SK-N-SH (cell line): ENCODE measurements around the gene IL6R. TPM values are rescaled to one million over a fixed set of nuclear protein-coding genes. Genes with fewer than 3 reads are reported as not detected.

Source experiments
- CTCF ChIA-PET: fragments of 300-600, 350-600 bp; formaldehyde crosslinking; extraction: SDS; loops from one replicate; lab custom pipeline; 2021; lab: Yijun Ruan, JAX
- POLR2A ChIA-PET: fragments of 350-600 bp; sonication (Branson Sonifier 250); formaldehyde crosslinking; extraction: SDS; loops from one replicate; lab custom pipeline; 2020; ENCODE audit warnings: antibody characterized with exemption, inconsistent platforms; lab: Yijun Ruan, JAX
- DNase-seq: peaks from one replicate; pipeline ENCODE4 v3.0.0; 2012
- H2AFZ ChIP-seq: fragments of 200-600 bp; sonication (generic); 2 replicates; pipeline ENCODE4 v1.8.1; 2016; ENCODE audit warnings: antibody characterized with exemption, mild to moderate bottlenecking, low read depth
- H3F3A ChIP-seq: fragments of 200-600 bp; sonication (generic); replicated peaks from 2 replicates; pipeline ENCODE3; 2016; ENCODE audit warnings: antibody characterized with exemption, mild to moderate bottlenecking; ENCODE audit not compliant: insufficient read depth
- H3K27ac ChIP-seq, 2 experiments: fragments of 200-500 bp in 1 of 2; fragments of 200-600 bp in 1 of 2; sonication (Bioruptor generic) in 1 of 2; sonication (generic), shearing (Covaris generic) in 1 of 2; 2 replicates each; pipeline versions ENCODE4 v1.5.1 to v1.6.1; 2014 to 2016; ENCODE audit warnings: low read depth in 2 of 2, inconsistent platforms in 1 of 2, low read length in 1 of 2, mild to moderate bottlenecking in 1 of 2, mixed read lengths in 1 of 2
- H3K27me3 ChIP-seq: fragments of 200-600 bp; sonication (generic), shearing (Covaris generic); 2 replicates; pipeline ENCODE4 v1.6.1; 2016; ENCODE audit warnings: mixed run types; ENCODE audit not compliant: insufficient read depth
- H3K36me3 ChIP-seq, 2 experiments: fragments of 200-500 bp in 1 of 2; fragments of 200-600 bp in 1 of 2; sonication (Bioruptor generic) in 1 of 2; sonication (generic) in 1 of 2; replicated peaks in 1 of 2; 2 replicates each; pipeline versions ENCODE3 to v1.5.1; 2014 to 2016; ENCODE audit warnings: low read length in 1 of 2, mild to moderate bottlenecking in 1 of 2; ENCODE audit not compliant: insufficient read depth in 2 of 2, control insufficient read depth in 1 of 2
- H3K4me1 ChIP-seq, 2 experiments: fragments of 200-500 bp in 1 of 2; fragments of 200-600 bp in 1 of 2; sonication (Bioruptor generic) in 1 of 2; sonication (generic), shearing (Covaris generic) in 1 of 2; 2 replicates each; pipeline versions ENCODE4 v1.5.1 to v1.6.1; 2014 to 2016; ENCODE audit warnings: low read depth in 1 of 2, low read length in 1 of 2, mixed run types in 1 of 2; ENCODE audit not compliant: insufficient read depth in 2 of 2, control insufficient read depth in 1 of 2
- H3K4me2 ChIP-seq: fragments of 200-600 bp; sonication (generic), shearing (Covaris generic); 2 replicates; pipeline ENCODE4 v1.6.1; 2017; ENCODE audit warnings: mixed run types
- H3K4me3 ChIP-seq, 2 experiments: fragments of 200-500 bp in 1 of 2; fragments of 200-600 bp in 1 of 2; sonication (Bioruptor generic) in 1 of 2; sonication (generic), shearing (Covaris generic) in 1 of 2; 2 replicates each; pipeline versions ENCODE4 v1.5.1 to v1.8.1; 2014 to 2016; ENCODE audit warnings: low read depth in 2 of 2, inconsistent platforms in 1 of 2, low read length in 1 of 2, mild to moderate bottlenecking in 1 of 2, mixed read lengths in 1 of 2, moderate library complexity in 1 of 2
- H3K79me2 ChIP-seq: fragments of 200-600 bp; sonication (generic); 2 replicates; pipeline ENCODE4 v1.8.1; 2017; ENCODE audit warnings: mild to moderate bottlenecking; ENCODE audit not compliant: insufficient read depth
- H3K9ac ChIP-seq: fragments of 200-600 bp; sonication (generic); 2 replicates; pipeline ENCODE4 v1.6.1; 2017; ENCODE audit warnings: mixed run types
- H3K9me2 ChIP-seq: fragments of 200-600 bp; sonication (generic); 2 replicates; pipeline ENCODE4 v1.6.1; 2017; ENCODE audit warnings: mixed run types
- H3K9me3 ChIP-seq: fragments of 200-600 bp; sonication (generic); 2 replicates; pipeline ENCODE4 v1.6.1; 2017; ENCODE audit warnings: mixed run types, mild to moderate bottlenecking, moderate library complexity
- H4K20me1 ChIP-seq: fragments of 200-600 bp; sonication (generic); 2 replicates; pipeline ENCODE4 v1.6.1; 2017; ENCODE audit warnings: mild to moderate bottlenecking, mixed run types; ENCODE audit not compliant: insufficient read depth
- CTCF ChIP-seq: fragments of 200-600 bp; sonication (generic); IDR thresholded peaks from 2 replicates; pipeline ENCODE4 v1.6.1; 2017; ENCODE audit warnings: antibody characterized with exemption, mild to moderate bottlenecking, moderate library complexity
- EP300 ChIP-seq, 2 experiments: IDR thresholded peaks; 2 replicates each; pipeline versions ENCODE4 v1.4.0 to v1.6.1; 2012; ENCODE audit warnings: borderline replicate concordance in 1 of 2, low read depth in 1 of 2, low read length in 1 of 2
- FOSL2 ChIP-seq: IDR thresholded peaks from 2 replicates; pipeline ENCODE4 v1.4.0; 2012; ENCODE audit warnings: low read depth, mild to moderate bottlenecking, moderate library complexity, borderline replicate concordance
- GATA2 ChIP-seq: sonication (generic); formaldehyde crosslinking; IDR thresholded peaks from 2 replicates; pipeline ENCODE4 v1.5.0; 2020; ENCODE audit warnings: mild to moderate bottlenecking, missing genetic modification reagents
- IRF3 ChIP-seq: fragments of 150-350 bp; IDR thresholded peaks from 2 replicates; pipeline ENCODE4 v1.6.1; 2016; ENCODE audit warnings: mild to moderate bottlenecking, low read depth, low read length
- NFIC ChIP-seq: IDR thresholded peaks from 2 replicates; pipeline ENCODE4 v1.4.0; 2012; ENCODE audit warnings: borderline replicate concordance
- NRF1 ChIP-seq: IDR thresholded peaks from 2 replicates; pipeline ENCODE4 v1.6.1; 2012; ENCODE audit warnings: low read depth, mild to moderate bottlenecking, low read length
- PBX3 ChIP-seq: IDR thresholded peaks from 2 replicates; pipeline ENCODE4; 2012
- POLR2AphosphoS5 ChIP-seq: IDR thresholded peaks from 2 replicates; pipeline ENCODE4 v1.6.1; 2012; ENCODE audit warnings: low read depth, low read length
- REST ChIP-seq: IDR thresholded peaks from 2 replicates; pipeline ENCODE4 v1.6.1; 2012; ENCODE audit warnings: mild to moderate bottlenecking, low read depth, low read length, moderate library complexity
- TAF1 ChIP-seq: IDR thresholded peaks from 2 replicates; pipeline ENCODE4 v1.6.1; 2012; ENCODE audit warnings: low read depth, mild to moderate bottlenecking, low read length, moderate library complexity, borderline replicate concordance
- WGBS: methylation state at CpG from one replicate; pipeline ENCODE4 v1.1.6; 2017; ENCODE audit warnings: low lambda C conversion rate; 5-methylcytosine and 5-hydroxymethylcytosine counted together
- polyA plus RNA-seq, 3 experiments: library from polyadenylated mRNA; depleted of rRNA; stranded (reverse); fragments of >200 nt; gene quantifications; 2 replicates each; pipeline ENCODE4 v1.2.3, GENCODE V29; 2012

The IL6R gene
- polyA plus RNA-seq, 1 of the 3 experiments (the other 2 are of a cell fraction) = 2.8 TPM

GRCh38 chr1:154384650-154385489 is 20.3 kb upstream of the IL6R start:
- no peaks in the 10 kb centered on the region for H3K9me2 ChIP-seq
- no peaks in the 10 kb centered on the region for H3K4me1 ChIP-seq
- TF ChIP-seq EP300 (IDR thresholded peaks at IDR 0.05; ENCODE audit: borderline replicate concordance in 1 of 2, low read depth in 1 of 2, low read length in 1 of 2) (no peak), PBX3 (no peak), NFIC (no peak), GATA2 (CRISPR knock-in tag) (no peak), POLR2AphosphoS5 (no peak), IRF3 (no peak), REST (no peak), FOSL2 (no peak), TAF1 (no peak), CTCF (no peak), NRF1 (no peak)
- ChIA-PET POLR2A (no interaction called here), CTCF (interaction anchor here (1.0 kb wide), 1 partner anchor 50 kb away, joined by 3 read pairs; no protein-coding TSS in a partner anchor)
- H3F3A ChIP-seq = no peaks in the 10 kb centered on the region
- 65% methylated on average over 8 of the region's 8 CpGs for WGBS
- DNase-seq = no peak
- no peaks in the 10 kb centered on the region for H3K9me3 ChIP-seq
- no peak overlapping the region for H3K9ac ChIP-seq
- H3K79me2 ChIP-seq = no peaks in the 10 kb centered on the region
- H3K27me3 ChIP-seq = no peaks in the 10 kb centered on the region
- no peaks in the 10 kb centered on the region for H4K20me1 ChIP-seq
- H3K27ac ChIP-seq = no peak overlapping the region
- no peak overlapping the region for H3K4me3 ChIP-seq
- H2AFZ ChIP-seq = no peak overlapping the region
- no peak overlapping the region for H3K4me2 ChIP-seq
- no peaks in the 10 kb centered on the region for H3K36me3 ChIP-seq
